Vagina (tissue), 2 donors: ENCODE data around the gene PIK3R5. TPM values are rescaled to one million over a fixed set of nuclear protein-coding genes. Genes with fewer than 3 reads are reported as not detected.

Experiments used
- DNase-seq, 2 donors: peaks; one replicate each; pipeline ENCODE4 v3.0.0-alpha.2; 2017; ENCODE audit errors: extremely low spot score in 2 of 2
- H3K27ac ChIP-seq: fragments of 200-600 bp; sonication (generic); one replicate; pipeline ENCODE4 v1.5.1; 2019
- H3K27me3 ChIP-seq: fragments of 200-600 bp; sonication (generic); one replicate; pipeline ENCODE4 v1.5.1; 2019
- H3K36me3 ChIP-seq, 2 donors: fragments of 200-600 bp; sonication (generic); one replicate each; pipeline ENCODE4 v1.5.1; 2017 to 2019
- H3K4me1 ChIP-seq: fragments of 200-600 bp; sonication (generic); one replicate; pipeline ENCODE4 v1.5.1; 2019
- H3K4me3 ChIP-seq, 2 donors: fragments of 200-600 bp; sonication (generic); 1 replicate in 1 of 2; 2 replicates in 1 of 2; pipeline ENCODE4 v1.5.1; 2016 to 2019
- H3K9me3 ChIP-seq: fragments of 200-600 bp; sonication (generic); one replicate; pipeline ENCODE4 v1.5.1; 2019
- POLR2A ChIP-seq, 2 donors: fragments of 450-650 bp; IDR thresholded peaks; one replicate each; pipeline ENCODE4 v1.6.1; 2017; ENCODE audit warnings: antibody characterized with exemption in 2 of 2, mild to moderate bottlenecking in 2 of 2, moderate library complexity in 2 of 2
- POLR2AphosphoS5 ChIP-seq, 2 donors: sonication (generic); formaldehyde crosslinking; IDR thresholded peaks; one replicate each; pipeline ENCODE4 v1.9.0; 2017; ENCODE audit warnings: antibody characterized with exemption in 2 of 2, mild to moderate bottlenecking in 2 of 2, low read depth in 1 of 2; ENCODE audit not compliant: insufficient read depth in 1 of 2
- intact Hi-C: fragments of 100-400 bp; cut with DNase I; formaldehyde crosslinking; loops from one replicate; pipeline ENCODE4 v1.15.1; 2023
- total RNA-seq: library from RNA; depleted of rRNA; stranded (reverse); fragments of >200 nt; gene quantifications from one replicate; pipeline ENCODE4 v1.2.3, GENCODE V29; 2016
- TF ChIP-seq, protein P1 (sequence below), 3 experiments: fragments of 450-650 bp in 2 of 3; fragments of 200-600 bp in 1 of 3; sonication (generic) in 1 of 3; IDR thresholded peaks; one replicate each; pipeline ENCODE4 v1.5.1; 2017 to 2019; ENCODE audit warnings: antibody characterized with exemption in 3 of 3, mild to moderate bottlenecking in 2 of 3, moderate library complexity in 2 of 3

The PIK3R5 gene
- total RNA-seq, 1 donor from 2014 or later: 10.6 TPM

DNA sequence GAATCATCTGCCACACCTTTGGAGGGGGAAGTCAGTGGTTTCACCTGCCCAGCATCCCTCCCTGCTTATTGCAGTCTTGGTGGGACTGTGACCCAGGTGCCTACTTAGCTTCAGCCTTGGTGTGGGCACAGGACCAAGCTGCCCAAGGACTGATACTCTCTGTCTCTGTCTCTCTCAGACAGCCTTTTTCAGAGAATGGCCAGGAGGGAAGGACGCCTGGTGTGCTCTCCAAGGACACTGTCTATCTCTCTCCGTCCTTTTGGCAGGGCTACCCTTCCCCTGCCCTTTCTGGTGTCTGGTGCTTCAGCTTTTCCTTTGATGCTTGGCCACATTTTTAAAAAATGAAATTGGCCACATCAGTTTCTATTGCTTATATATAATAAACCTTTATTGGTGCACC lies 117.6 kb downstream of the PIK3R5 start:
- TF ChIP-seq POLR2A (IDR thresholded peaks at IDR 0.05): no peak
- TF ChIP-seq POLR2AphosphoS5 (IDR thresholded peaks at IDR 0.05; ENCODE audit: insufficient read depth in 1 of 2, low read depth in 1 of 2): no peak
- TF ChIP-seq, protein P1, sequence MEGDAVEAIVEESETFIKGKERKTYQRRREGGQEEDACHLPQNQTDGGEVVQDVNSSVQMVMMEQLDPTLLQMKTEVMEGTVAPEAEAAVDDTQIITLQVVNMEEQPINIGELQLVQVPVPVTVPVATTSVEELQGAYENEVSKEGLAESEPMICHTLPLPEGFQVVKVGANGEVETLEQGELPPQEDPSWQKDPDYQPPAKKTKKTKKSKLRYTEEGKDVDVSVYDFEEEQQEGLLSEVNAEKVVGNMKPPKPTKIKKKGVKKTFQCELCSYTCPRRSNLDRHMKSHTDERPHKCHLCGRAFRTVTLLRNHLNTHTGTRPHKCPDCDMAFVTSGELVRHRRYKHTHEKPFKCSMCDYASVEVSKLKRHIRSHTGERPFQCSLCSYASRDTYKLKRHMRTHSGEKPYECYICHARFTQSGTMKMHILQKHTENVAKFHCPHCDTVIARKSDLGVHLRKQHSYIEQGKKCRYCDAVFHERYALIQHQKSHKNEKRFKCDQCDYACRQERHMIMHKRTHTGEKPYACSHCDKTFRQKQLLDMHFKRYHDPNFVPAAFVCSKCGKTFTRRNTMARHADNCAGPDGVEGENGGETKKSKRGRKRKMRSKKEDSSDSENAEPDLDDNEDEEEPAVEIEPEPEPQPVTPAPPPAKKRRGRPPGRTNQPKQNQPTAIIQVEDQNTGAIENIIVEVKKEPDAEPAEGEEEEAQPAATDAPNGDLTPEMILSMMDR (IDR thresholded peaks at IDR 0.05): no peak
- Histone ChIP-seq H3K27me3 (no peaks in the 10 kb centered on the region), H3K4me1 (no peaks in the 10 kb centered on the region), H3K36me3 (no peaks in the 10 kb centered on the region), H3K4me3 (no peak overlapping the region), H3K27ac (no peak overlapping the region), H3K9me3 (no peaks in the 10 kb centered on the region)
- no peak for DNase-seq
- intact Hi-C loops: no loop called here

DNA sequence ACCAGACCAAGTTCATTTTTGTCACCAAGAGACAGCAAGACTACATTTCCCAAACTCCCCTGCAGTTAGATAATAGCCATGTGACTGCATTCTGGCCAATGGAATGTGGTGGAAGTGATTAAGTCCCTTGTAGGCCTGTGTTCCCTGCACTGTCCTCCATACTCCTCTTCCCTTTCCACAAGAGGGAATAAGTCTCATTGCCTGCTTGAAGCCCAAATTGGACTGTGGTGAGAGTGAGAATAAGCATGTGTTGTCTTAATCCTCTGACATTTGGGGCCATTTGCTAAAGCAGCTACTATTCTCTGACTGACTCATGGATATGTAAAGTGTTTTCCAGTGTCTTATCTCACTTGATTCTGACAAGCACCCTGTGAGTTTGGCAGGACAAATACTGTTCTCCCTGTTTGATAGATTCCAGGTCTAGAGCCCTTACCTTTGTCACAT lies 118.7 kb downstream of the PIK3R5 start:
- no peak overlapping the region for H3K4me3 ChIP-seq
- H3K27ac ChIP-seq: no peak overlapping the region
- no peaks in the 10 kb centered on the region for H3K4me1 ChIP-seq
- intact Hi-C loops: no loop called here
- TF ChIP-seq POLR2AphosphoS5 (IDR thresholded peaks at IDR 0.05; ENCODE audit: insufficient read depth in 1 of 2, low read depth in 1 of 2) (no peak), POLR2A (IDR thresholded peaks at IDR 0.05) (no peak)
- TF ChIP-seq, protein P1 (IDR thresholded peaks at IDR 0.05): no peak
- DNase-seq: no peak
- H3K36me3 ChIP-seq: no peaks in the 10 kb centered on the region
- H3K27me3 ChIP-seq: no peaks in the 10 kb centered on the region
- H3K9me3 ChIP-seq: no peaks in the 10 kb centered on the region

- intact Hi-C loops: no loop called here
- no peaks in the 10 kb centered on the region for H3K36me3 ChIP-seq
- H3K27me3 ChIP-seq: no peaks in the 10 kb centered on the region
- TF ChIP-seq, protein P1 (IDR thresholded peaks at IDR 0.05): no peak
- no peak for TF ChIP-seq POLR2A (IDR thresholded peaks at IDR 0.05)
- TF ChIP-seq POLR2AphosphoS5 (IDR thresholded peaks at IDR 0.05; ENCODE audit: insufficient read depth in 1 of 2, low read depth in 1 of 2): no peak
- no peak overlapping the region for H3K4me3 ChIP-seq
- H3K4me1 ChIP-seq: no peaks in the 10 kb centered on the region
- no peaks in the 10 kb centered on the region for H3K9me3 ChIP-seq
- H3K27ac ChIP-seq: no peak overlapping the region
- no peak for DNase-seq
These were observed 121.0 kb downstream of the PIK3R5 start for GRCh38 chr17:8844229-8845218.

DNA sequence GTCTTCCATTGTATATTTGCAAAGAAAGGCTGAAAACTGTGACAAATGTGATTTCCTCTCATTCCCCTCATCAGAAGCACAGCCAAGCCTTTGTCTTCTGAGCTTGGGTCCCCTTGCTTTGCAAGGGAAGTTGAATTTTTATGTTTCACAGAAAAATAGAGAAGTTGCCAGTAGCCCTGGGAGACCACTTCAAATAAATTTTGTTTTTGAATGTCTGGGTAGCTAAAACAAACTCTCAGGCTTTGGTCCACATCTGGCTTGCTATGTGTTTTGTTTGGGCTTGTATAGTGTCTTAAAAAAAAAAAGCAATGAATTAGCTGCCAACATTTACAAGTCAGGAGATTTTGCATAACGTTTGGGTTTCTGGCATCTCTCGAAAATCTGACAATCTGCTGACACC lies 122.2 kb downstream of the PIK3R5 start:
- no peak overlapping the region for H3K4me3 ChIP-seq
- H3K9me3 ChIP-seq: no peaks in the 10 kb centered on the region

More for the DNA sequence above, 122.2 kb downstream of the PIK3R5 start:
- TF ChIP-seq, protein P1 (IDR thresholded peaks at IDR 0.05): no peak
- TF ChIP-seq POLR2A (IDR thresholded peaks at IDR 0.05) (no peak), POLR2AphosphoS5 (IDR thresholded peaks at IDR 0.05; ENCODE audit: insufficient read depth in 1 of 2, low read depth in 1 of 2) (no peak)
- DNase-seq: no peak
- H3K27ac ChIP-seq: no peak overlapping the region
- no peaks in the 10 kb centered on the region for H3K36me3 ChIP-seq
- intact Hi-C loops: no loop called here
- no peaks in the 10 kb centered on the region for H3K4me1 ChIP-seq
- H3K27me3 ChIP-seq: no peaks in the 10 kb centered on the region
